ENCODE results near the gene BCR.

Gene BCR

DNA sequence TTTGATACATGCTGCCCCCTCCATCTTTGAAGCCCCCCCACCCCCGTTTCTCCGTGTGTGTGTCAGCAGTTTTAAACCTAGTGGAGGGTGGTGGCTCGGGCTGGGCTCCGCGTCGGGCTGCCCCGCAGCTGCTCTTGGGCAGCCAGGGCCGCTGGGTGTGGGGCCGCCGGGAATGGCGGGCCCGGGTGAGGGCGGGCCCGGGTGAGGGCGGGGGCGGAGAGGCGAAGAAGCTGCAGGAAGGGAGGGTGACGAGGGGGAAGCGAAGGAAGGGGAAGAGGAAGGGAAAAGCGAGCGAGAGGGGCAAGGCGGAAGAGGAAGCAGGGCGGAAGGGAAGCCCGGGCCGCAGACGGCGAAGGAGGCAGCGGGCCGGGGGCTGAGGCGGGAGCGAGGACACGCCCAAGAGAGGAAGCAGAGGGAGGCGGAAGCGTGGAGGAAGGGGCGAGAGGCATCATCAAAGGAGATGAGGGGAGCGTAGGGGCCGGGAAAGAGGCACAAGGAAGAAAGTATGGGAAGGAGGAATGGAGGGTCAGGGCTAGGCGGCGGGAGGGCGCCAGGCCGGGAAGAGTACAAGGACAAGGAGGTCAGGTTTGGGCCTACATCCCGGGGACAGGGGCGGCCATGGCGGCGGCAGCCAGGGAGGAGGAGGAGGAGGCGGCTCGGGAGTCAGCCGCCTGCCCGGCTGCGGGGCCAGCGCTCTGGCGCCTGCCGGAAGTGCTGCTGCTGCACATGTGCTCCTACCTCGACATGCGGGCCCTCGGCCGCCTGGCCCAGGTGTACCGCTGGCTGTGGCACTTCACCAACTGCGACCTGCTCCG is 82.4 kb downstream of the BCR start:
- H3K4me3 ChIP-seq (ENCODE audit: low read length) = no peak overlapping the region
- DNase-seq (ENCODE audit: low read depth) = no peak
- TF ChIP-seq, protein P1, sequence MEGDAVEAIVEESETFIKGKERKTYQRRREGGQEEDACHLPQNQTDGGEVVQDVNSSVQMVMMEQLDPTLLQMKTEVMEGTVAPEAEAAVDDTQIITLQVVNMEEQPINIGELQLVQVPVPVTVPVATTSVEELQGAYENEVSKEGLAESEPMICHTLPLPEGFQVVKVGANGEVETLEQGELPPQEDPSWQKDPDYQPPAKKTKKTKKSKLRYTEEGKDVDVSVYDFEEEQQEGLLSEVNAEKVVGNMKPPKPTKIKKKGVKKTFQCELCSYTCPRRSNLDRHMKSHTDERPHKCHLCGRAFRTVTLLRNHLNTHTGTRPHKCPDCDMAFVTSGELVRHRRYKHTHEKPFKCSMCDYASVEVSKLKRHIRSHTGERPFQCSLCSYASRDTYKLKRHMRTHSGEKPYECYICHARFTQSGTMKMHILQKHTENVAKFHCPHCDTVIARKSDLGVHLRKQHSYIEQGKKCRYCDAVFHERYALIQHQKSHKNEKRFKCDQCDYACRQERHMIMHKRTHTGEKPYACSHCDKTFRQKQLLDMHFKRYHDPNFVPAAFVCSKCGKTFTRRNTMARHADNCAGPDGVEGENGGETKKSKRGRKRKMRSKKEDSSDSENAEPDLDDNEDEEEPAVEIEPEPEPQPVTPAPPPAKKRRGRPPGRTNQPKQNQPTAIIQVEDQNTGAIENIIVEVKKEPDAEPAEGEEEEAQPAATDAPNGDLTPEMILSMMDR (IDR thresholded peaks at IDR 0.05; ENCODE audit: insufficient read depth, low read depth, low read length, missing control alignments) = no peak

DNA sequence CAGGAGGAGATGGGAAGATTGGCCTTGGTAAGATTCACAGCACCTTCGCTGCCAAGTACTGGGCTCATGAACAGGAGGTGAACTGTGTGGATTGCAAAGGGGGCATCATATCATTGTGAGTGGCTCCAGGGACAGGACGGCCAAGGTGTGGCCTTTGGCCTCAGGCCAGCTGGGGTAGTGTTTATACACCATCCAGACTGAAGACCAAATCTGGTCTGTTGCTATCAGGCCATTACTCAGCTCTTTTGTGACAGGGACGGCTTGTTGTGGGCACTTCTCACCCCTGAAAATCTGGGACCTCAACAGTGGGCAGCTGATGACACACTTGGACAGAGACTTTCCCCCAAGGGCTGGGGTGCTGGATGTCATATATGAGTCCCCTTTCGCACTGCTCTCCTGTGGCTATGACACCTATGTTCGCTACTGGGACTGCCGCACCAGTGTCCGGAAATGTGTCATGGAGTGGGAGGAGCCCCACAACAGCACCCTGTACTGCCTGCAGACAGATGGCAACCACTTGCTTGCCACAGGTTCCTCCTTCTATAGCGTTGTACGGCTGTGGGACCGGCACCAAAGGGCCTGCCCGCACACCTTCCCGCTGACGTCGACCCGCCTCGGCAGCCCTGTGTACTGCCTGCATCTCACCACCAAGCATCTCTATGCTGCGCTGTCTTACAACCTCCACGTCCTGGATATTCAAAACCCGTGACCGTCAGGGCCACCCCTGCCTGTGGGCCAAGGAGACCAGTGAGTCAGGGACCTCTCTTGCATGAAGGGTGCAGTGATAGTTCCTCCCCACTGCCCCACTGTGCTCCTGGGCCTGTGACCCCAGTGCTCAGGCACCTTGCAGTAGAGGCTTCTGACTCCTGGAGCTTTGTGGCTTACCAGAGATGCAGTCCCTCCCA is 83.6 kb downstream of the BCR start:
- no peak overlapping the region for H3K4me3 ChIP-seq (ENCODE audit: low read length)
- TF ChIP-seq, protein P1 (IDR thresholded peaks at IDR 0.05; ENCODE audit: insufficient read depth, low read depth, low read length, missing control alignments) = no peak
- DNase-seq (ENCODE audit: low read depth) = peak; percentile 28

- DNase-seq (ENCODE audit: low read depth) = no peak
- TF ChIP-seq, protein P1 (IDR thresholded peaks at IDR 0.05; ENCODE audit: insufficient read depth, low read depth, low read length, missing control alignments) = no peak
- no peak overlapping the region for H3K4me3 ChIP-seq (ENCODE audit: low read length)
Observed at GRCh38 chr22:23264610-23265367, 84.5 kb downstream of the BCR start.

- no peak overlapping the region for H3K4me3 ChIP-seq (ENCODE audit: low read length)
- no peak for DNase-seq (ENCODE audit: low read depth)
- TF ChIP-seq, protein P1 (IDR thresholded peaks at IDR 0.05; ENCODE audit: insufficient read depth, low read depth, low read length, missing control alignments) = no peak
Observed at GRCh38 chr22:23265368-23265700, 85.0 kb downstream of the BCR start.

- no peak overlapping the region for H3K4me3 ChIP-seq (ENCODE audit: low read length)
- TF ChIP-seq, protein P1 (IDR thresholded peaks at IDR 0.05; ENCODE audit: insufficient read depth, low read depth, low read length, missing control alignments) = no peak
- DNase-seq (ENCODE audit: low read depth) = no peak
Observed at GRCh38 chr22:23266780-23267179, 86.5 kb downstream of the BCR start.

DNA sequence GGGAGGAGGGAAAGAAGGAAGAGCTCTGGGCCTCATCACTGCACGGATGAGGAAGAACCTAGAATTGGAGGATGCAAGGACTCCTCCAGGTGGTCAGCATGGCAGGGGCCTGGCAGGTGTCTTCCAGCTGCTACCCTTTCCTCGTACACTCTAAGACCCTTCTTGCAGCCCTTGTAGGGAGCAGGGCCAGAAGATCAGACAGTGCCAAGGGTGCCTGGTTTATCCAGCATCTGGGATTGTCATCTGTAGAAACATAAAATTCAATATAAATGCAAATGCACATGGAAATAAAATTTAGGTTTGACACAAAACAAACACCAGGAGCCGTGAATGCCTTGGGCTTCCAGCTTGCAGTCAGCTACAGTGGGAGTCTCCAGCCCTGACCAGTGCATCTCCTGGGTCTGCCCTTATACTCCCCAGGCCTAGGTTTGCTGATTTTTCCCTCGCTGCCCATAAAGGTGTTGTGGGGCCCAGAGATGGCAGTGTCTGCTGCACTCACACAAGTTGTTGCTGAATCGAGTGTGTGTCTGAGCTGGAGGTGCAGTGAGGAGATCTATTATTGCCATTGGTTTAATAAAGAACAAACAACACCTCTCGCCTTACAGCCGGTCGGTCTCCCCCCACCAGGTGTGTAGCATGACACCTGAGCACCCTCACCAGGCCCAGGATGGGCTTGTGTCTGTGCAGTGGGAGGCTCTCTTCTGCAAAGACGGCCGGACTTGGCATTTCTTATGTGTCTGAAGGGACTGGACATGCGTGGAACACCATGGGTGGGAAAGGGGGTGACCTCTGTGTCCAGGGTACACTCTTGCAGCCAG is 87.1 kb downstream of the BCR start:
- DNase-seq (ENCODE audit: low read depth) = no peak
- TF ChIP-seq, protein P1 (IDR thresholded peaks at IDR 0.05; ENCODE audit: insufficient read depth, low read depth, low read length, missing control alignments) = no peak
- no peak overlapping the region for H3K4me3 ChIP-seq (ENCODE audit: low read length)

Measured in epithelial cell of esophagus (primary cell).